GM21825 (cell line): ENCODE data around the gene LRATD1.
A peak's percentile ranks its signal among the peaks of the same experiment; 100 is the strongest.

Experiments used
- ATAC-seq: cut with Tn5 transposase; IDR thresholded peaks from one replicate; pipeline ENCODE4 v1.9.1; 2021; ENCODE audit warnings: mild to moderate bottlenecking, moderate library complexity; ENCODE audit not compliant: unreplicated experiment

Gene LRATD1

DNA sequence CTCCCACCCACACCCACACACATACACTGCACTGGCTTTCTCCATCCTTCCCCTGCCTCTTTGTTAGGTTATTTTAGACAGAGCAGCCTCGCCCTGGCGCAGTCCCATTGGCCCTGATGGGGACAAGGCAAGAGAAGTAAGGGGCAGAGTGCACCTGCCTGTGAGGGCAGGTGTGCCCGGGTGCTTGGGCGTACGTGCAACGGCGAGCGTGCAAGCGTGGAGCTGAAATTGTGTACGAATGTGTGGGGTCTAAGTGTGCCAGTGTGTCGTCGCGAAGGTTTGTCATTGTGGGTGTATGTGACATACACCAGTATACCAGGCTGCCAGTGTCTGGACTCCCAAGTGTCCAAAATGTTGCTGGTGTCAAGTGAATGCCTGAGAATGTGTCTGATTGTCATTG lies 544 bp downstream of the LRATD1 start:
- no peak for ATAC-seq

DNA sequence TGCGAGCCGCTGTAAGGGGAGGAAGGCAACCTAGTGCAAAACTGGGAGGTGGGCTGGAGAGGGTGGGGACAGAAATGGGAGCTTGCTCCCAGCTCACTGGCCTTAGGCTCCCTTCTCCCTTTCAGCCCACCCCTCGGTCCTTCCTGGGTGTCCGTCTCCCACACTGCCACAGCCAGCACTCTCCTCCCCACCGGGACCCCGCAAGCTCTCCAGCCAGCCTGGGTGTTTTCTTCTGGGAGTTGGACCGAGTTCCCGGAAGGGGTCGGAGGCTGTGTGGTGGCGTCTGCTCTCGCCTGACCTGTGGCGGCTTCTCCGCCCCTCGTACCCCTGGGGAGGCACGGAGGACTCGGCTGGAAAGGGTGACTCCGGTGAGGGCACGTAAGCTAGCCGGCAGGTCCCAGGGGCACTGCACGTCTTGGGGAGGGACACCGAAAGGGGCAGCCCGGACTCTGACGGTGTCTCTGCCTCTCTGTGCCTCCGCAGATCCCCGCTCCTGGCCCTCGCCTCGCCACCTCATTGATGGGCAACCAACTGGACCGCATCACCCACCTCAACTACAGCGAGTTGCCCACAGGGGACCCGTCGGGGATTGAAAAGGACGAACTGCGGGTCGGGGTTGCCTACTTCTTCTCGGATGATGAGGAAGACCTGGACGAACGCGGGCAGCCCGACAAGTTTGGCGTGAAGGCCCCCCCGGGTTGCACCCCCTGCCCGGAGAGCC lies 1.1 kb downstream of the LRATD1 start:
- ATAC-seq = no peak

DNA sequence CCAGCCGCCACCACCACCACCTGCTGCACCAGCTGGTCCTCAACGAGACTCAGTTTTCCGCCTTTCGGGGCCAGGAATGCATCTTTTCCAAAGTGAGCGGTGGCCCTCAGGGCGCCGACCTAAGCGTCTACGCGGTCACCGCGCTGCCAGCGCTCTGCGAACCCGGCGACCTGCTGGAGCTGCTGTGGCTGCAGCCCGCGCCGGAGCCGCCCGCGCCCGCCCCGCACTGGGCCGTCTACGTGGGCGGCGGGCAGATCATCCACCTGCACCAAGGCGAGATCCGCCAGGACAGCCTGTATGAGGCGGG lies 1.6 kb downstream of the LRATD1 start:
- ATAC-seq = no peak

- peak; percentile 64 for ATAC-seq
These were observed 2.2 kb downstream of the LRATD1 start for GRCh38 chr2:14634489-14635390.

- no peak for ATAC-seq
These were observed 2.9 kb downstream of the LRATD1 start for GRCh38 chr2:14635391-14635871.

DNA sequence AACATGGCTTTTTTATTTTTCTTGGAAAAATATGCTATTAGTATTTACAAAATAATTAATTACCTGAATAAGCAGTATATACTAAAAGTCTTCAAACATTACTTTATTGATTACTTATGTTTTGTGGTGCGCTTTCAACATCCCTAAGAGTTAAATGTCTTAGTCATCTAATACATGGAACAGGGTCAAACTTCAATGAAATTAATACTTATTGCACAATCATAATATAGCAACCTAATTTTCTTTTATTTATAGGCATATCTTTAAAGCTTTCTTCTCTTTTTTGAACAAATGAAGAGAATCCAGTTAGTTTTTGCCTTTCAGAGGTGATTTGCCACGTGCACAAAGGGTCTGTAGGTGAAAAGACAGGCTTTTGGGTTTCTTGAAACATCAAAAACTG lies 6.0 kb downstream of the LRATD1 start:
- ATAC-seq = no peak

DNA sequence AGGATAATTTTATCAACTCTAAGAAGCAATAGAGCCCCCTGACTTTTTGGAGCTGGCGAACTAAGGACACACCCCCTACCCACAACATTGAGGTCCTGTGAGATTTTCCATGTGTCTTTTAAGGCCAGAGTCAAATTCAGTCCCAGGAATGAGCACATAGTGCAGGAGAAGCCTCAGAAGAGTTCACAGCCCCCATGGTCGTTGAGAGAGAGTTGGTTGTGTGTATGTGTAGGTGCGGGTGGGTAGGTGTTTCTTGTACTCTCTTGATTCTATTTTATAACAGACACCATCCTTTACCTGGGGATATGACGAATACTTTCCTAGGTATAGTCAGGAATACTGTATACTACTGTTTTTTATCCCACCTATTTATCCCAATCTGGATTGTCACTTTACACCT lies 8.6 kb downstream of the LRATD1 start:
- no peak for ATAC-seq

GRCh38 chr2:14642499-14642898 lies 10.0 kb downstream of the LRATD1 start:
- no peak for ATAC-seq

- no peak for ATAC-seq
These were observed 15.2 kb downstream of the LRATD1 start for GRCh38 chr2:14647714-14648113.

DNA sequence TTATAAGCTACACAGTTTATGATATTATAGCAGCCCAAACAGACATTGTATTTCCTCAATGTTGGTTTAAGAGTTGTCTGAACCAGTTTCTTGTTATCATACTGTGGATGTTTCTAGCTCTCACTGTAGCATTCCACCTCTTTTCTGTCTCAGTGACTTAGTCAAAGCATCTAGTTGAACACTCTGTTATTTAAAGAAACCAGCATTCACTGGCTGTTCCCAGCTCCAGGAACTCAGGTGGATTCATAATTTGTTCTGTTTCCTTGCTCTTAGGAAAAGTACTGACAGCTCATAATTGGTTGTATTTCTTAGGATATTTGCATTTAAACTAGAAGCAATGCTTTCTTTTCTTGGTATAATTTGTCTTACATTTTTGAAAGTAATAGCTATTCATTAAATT lies 17.5 kb downstream of the LRATD1 start:
- ATAC-seq = no peak

- peak; percentile 90 for ATAC-seq
These were observed 22.3 kb downstream of the LRATD1 start for GRCh38 chr2:14654835-14655282.

DNA sequence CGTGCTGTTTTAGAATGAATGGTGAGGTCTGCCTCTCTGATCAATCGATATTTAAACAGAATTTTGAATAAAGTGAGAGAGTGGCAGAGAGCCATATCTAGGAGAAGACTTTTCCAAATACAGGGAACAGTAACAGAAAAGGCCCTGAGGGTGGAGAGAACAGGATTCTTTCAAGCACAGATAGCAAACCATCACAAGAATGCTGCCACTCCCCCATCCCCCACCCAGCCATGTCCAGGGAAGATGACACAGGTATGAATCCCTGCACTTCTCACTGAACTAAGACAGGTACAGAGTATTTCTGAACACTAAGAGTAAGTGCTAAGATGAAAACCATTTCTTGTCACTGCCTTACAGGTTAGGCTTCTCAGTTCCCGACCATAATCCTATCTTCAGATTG lies 23.6 kb downstream of the LRATD1 start:
- ATAC-seq = no peak

DNA sequence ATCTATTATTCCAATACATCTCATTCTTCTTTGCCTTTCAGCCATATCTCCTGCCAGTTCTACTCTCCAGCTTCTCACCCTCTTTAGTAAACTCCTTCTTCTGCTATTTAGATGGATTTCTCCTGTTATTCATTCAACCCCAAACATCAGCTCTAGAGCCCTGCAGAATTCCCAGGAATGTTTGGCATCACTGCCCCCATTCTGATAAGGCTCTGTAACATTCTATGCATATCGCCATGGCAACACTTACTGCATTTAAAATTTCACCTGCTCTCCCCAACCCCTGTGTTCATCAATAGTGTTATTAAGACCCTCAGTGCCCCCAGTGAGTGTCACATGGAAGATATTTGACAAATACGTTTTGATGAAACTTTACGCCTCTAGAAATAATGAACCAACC lies 28.6 kb downstream of the LRATD1 start:
- ATAC-seq = no peak

DNA sequence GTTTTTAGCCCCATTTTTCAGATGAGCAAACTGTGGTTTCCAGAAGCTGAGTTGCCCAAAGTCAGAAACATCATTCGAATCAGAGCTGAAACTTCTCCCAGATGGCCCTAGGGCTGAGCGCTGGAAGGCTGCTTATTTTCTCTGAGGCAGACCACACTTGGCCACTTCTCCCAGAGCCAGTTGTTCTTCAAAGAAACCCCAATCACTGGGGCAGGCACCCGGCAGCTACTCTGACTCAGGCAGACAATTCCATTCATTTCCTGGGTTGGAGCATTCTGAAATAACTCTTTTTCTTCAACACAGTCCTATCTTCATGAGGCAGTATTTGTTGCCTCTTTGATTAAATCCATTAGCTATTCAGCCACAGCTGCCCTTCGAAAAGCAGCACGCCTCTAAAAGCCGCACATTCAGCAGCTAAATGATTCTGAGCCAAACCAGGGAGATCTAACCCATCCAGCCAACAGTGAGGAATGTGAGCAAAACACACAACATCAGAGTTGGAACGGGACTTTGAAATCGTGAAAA lies 40.9 kb downstream of the LRATD1 start:
- ATAC-seq = no peak

DNA sequence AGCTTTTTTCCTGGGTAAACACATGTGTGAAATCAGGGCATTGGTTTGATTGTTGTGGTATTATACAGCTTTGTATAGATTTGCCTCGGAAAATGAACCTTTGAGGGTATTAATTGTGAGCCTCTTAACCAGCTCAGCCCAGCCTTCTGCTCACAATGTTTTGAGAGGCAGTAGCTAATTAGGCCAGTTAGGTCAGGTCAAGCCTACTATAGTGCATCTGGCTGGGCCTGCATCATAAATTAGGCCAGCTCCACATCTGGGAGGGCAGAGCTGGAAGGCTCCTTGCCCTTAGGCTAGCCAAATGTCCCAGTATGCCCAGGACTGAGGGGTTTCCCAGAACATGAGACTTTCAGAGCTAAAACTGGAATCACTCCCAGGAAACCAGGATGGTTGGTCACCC lies 43.0 kb downstream of the LRATD1 start:
- no peak for ATAC-seq

GRCh38 chr2:14676371-14676770 lies 43.9 kb downstream of the LRATD1 start:
- ATAC-seq = no peak

DNA sequence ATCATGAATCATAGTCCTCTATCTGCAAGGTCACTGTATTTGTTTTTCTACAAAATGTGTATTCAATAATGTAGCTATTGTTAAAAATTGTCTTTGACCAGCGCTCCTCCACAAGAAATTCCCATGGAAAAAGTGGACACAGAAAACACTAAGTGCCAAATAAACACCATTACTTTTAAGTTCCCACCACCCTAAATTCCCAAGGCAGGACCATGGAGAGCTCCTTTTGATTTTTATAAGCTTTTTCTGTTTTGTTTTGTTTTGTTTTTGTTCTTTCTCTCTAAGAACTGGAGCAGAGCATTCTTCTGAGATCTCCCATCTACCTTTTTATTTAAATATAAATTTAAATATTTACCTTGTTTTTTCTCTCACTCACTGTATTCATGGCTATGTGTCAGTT lies 44.5 kb downstream of the LRATD1 start:
- no peak for ATAC-seq

GRCh38 chr2:14678761-14679160 lies 46.2 kb downstream of the LRATD1 start:
- no peak for ATAC-seq

GRCh38 chr2:14681608-14682007 lies 49.1 kb downstream of the LRATD1 start:
- ATAC-seq = no peak
